Keratinocyte (primary cell): Measurements from ENCODE around the gene FAM83B. TPM values are rescaled to one million over a fixed set of nuclear protein-coding genes. Genes with fewer than 3 reads are reported as not detected.

ENCODE experiments used
- DNase-seq: peaks from one replicate; pipeline ENCODE4 v3.0.0-alpha.2; 2011; ENCODE audit warnings: low read depth, missing footprints, low spot score
- FAIRE-seq: peaks from 2 replicates; lab custom pipeline; 2011; peaks lifted over from hg19 to GRCh38; lab: Jason Lieb, UNC
- H2AFZ ChIP-seq: 2 replicates; pipeline ENCODE4 v1.6.0; 2012; ENCODE audit warnings: low read length, control low read depth, inconsistent platforms; ENCODE audit not compliant: control insufficient read depth
- H3K27ac ChIP-seq: 2 replicates; pipeline ENCODE4 v1.5.1; 2011; ENCODE audit warnings: low read length; ENCODE audit not compliant: control insufficient read depth, insufficient read depth
- H3K27me3 ChIP-seq: 3 replicates; pipeline ENCODE4 v1.6.0; 2011; ENCODE audit warnings: low read length; ENCODE audit not compliant: control insufficient read depth, insufficient read depth; ENCODE audit errors: extremely low read depth
- H3K36me3 ChIP-seq, 2 experiments: 2 replicates in 1 of 2; 3 replicates in 1 of 2; pipeline ENCODE4 v1.5.1; 2011; ENCODE audit warnings: low read length in 2 of 2, mild to moderate bottlenecking in 1 of 2; ENCODE audit not compliant: control insufficient read depth in 2 of 2, insufficient read depth in 2 of 2; ENCODE audit errors: extremely low read depth in 1 of 2
- H3K4me1 ChIP-seq: 3 replicates; pipeline ENCODE4 v1.5.1; 2011; ENCODE audit warnings: low read length; ENCODE audit not compliant: control insufficient read depth, insufficient read depth; ENCODE audit errors: extremely low read depth
- H3K4me2 ChIP-seq: 3 replicates; pipeline ENCODE4 v1.6.0; 2011; ENCODE audit warnings: low read depth, low read length; ENCODE audit not compliant: control insufficient read depth, insufficient read depth; ENCODE audit errors: extremely low read depth
- H3K4me3 ChIP-seq, 3 experiments: fragments of 200-600 bp in 1 of 3; sonication (generic) in 1 of 3; 2 replicates in 2 of 3; 3 replicates in 1 of 3; pipeline ENCODE4 v1.5.1; 2011 to 2016; ENCODE audit warnings: low read length in 3 of 3, mild to moderate bottlenecking in 3 of 3, control low read depth in 2 of 3, inconsistent platforms in 1 of 3, low read depth in 1 of 3, mixed read lengths in 1 of 3, mixed run types in 1 of 3, moderate library complexity in 1 of 3; ENCODE audit not compliant: control insufficient read depth in 2 of 3, insufficient read depth in 2 of 3; ENCODE audit errors: extremely low read depth in 1 of 3
- H3K79me2 ChIP-seq: 2 replicates; pipeline ENCODE4 v1.6.0; 2012; ENCODE audit warnings: low read length; ENCODE audit not compliant: control insufficient read depth, insufficient read depth
- H3K9ac ChIP-seq: 3 replicates; pipeline ENCODE4 v1.6.0; 2011; ENCODE audit warnings: low read length; ENCODE audit not compliant: control insufficient read depth, insufficient read depth; ENCODE audit errors: extremely low read depth
- H3K9me1 ChIP-seq: 3 replicates; pipeline ENCODE4 v1.6.0; 2011; ENCODE audit warnings: low read length; ENCODE audit not compliant: control insufficient read depth, insufficient read depth; ENCODE audit errors: extremely low read depth
- H3K9me3 ChIP-seq: 2 replicates; pipeline ENCODE4 v1.5.1; 2012; ENCODE audit warnings: low read depth, low read length; ENCODE audit not compliant: control insufficient read depth
- H4K20me1 ChIP-seq: 3 replicates; pipeline ENCODE4 v1.6.0; 2011; ENCODE audit warnings: low read length; ENCODE audit not compliant: control insufficient read depth, insufficient read depth; ENCODE audit errors: extremely low read depth
- EZH2 ChIP-seq: IDR thresholded peaks from one replicate; pipeline ENCODE4 v1.6.1; 2012; ENCODE audit warnings: inconsistent platforms, mild to moderate bottlenecking, low read length, moderate library complexity
- dilution Hi-C: fragments of 300-500 bp; cut with MboI; formaldehyde crosslinking; loops from one replicate; pipeline ENCODE4 v1.7.0; 2020; ENCODE audit warnings: low sequenced_read_pairs; ENCODE audit not compliant: extremely low pct_ligation_motif_present
- polyA plus RNA-seq, 5 experiments: library from polyadenylated mRNA; depleted of rRNA in 3 of 5; stranded (reverse) in 3 of 5; stranded (forward) in 1 of 5; unstranded in 1 of 5; fragments of >200 nt; gene quantifications; 1 replicate in 1 of 5; 2 replicates in 3 of 5; 3 replicates in 1 of 5; pipeline versions ENCODE4 v1.2.1 to v1.2.3, GENCODE V29; 2011 to 2012; ENCODE audit warnings: missing spikeins in 2 of 5, low read depth in 1 of 5, low replicate concordance in 1 of 5
- TF ChIP-seq, protein P1 (sequence below), 3 experiments: IDR thresholded peaks in 1 of 3; conservative IDR thresholded peaks in 1 of 3; optimal IDR thresholded peaks in 1 of 3; 2 replicates in 2 of 3; 3 replicates in 1 of 3; pipeline versions ENCODE3 to v1.5.1; 2011; ENCODE audit warnings: low read length in 3 of 3, mild to moderate bottlenecking in 3 of 3, moderate library complexity in 2 of 3, control low read depth in 1 of 3, inconsistent platforms in 1 of 3; ENCODE audit not compliant: insufficient read depth in 2 of 3; ENCODE audit errors: extremely low read depth in 1 of 3

Gene FAM83B
- polyA plus RNA-seq, 1 donor (not counting 4 experiments of a cell fraction or from before 2014, with no cell fraction given): 30.3 TPM

DNA sequence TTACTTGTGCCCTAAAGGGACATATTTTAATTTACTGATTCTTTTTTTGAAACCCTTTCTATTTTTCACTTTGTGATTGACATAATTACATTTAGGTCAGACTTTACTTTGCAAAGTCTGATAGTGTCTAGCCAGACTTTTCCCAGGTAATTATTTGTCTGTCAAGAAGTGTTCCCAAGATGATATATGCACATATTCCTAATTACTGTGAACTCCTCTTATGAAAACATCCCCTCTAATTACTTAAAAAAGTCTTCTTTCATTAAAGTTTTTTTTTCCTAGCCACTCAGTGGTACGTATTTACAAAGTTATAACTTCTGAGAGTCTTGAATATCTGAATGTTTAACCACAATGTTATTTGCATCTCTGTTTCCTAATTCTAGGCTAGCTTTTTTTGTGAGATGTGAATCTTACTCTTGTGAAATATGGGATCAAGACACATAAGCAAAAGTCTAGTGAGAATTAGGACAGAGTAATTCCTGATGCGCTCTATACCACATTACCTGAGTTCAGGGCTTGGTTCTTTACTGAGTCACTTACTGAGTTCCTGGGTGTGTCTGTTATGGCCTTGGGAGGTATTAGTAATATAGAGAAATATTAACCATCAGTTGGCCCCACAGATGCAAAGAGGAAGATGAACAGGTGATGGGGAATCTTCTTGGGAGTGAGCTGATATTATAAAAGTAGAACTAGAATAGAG, 27.9 kb downstream of the FAM83B start:
- Histone ChIP-seq H3K36me3 (peaks cover 4 to 21% of the 10 kb centered on the region in 2 experiments), H3K27me3 (no peaks in the 10 kb centered on the region), H3K4me2 (peak overlapping the region; percentile 76), H2AFZ (no peak overlapping the region), H3K9me1 (no peaks in the 10 kb centered on the region), H3K4me3 (peak overlapping the region in 1 of 3 experiments; percentile 26), H3K27ac (peak overlapping the region; percentile 94), H3K9me3 (no peaks in the 10 kb centered on the region), H3K9ac (peak overlapping the region; percentile 66), H4K20me1 (no peaks in the 10 kb centered on the region), H3K79me2 (peaks cover 78% of the 10 kb centered on the region), H3K4me1 (peaks cover 53% of the 10 kb centered on the region)
- TF ChIP-seq, protein P1, sequence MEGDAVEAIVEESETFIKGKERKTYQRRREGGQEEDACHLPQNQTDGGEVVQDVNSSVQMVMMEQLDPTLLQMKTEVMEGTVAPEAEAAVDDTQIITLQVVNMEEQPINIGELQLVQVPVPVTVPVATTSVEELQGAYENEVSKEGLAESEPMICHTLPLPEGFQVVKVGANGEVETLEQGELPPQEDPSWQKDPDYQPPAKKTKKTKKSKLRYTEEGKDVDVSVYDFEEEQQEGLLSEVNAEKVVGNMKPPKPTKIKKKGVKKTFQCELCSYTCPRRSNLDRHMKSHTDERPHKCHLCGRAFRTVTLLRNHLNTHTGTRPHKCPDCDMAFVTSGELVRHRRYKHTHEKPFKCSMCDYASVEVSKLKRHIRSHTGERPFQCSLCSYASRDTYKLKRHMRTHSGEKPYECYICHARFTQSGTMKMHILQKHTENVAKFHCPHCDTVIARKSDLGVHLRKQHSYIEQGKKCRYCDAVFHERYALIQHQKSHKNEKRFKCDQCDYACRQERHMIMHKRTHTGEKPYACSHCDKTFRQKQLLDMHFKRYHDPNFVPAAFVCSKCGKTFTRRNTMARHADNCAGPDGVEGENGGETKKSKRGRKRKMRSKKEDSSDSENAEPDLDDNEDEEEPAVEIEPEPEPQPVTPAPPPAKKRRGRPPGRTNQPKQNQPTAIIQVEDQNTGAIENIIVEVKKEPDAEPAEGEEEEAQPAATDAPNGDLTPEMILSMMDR (optimal IDR thresholded peaks at IDR 0.05 in 1 of 3, IDR thresholded peaks at IDR 0.05 in 1 of 3, conservative IDR thresholded peaks at IDR 0.05 in 1 of 3; ENCODE audit: extremely low read depth in 1 of 3, insufficient read depth in 2 of 3, low read length in 3 of 3): no peak
- TF ChIP-seq EZH2: no peak
- DNase-seq (peak; percentile 50), FAIRE-seq (peak; percentile 90)
- dilution Hi-C loops: no loop called here

DNA sequence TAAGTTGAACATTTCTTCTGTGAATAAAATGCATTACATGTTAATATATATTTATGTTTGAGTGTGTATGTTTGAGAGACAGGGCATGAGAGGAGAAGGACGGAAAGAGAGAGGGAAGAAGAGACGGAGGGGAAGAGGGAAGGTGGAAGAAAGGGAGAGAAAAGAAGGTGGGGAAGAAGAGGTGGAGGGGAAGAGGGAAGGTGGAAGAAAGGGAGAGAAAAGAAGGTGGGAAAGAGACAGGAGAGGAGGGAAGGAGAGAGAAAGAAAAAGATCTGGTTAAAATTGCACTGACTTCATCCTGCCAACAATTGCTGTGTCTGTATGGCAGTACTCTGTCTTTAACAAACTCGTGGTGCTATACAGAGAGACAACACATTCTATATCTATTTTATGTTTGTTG, 29.0 kb downstream of the FAM83B start:
- dilution Hi-C loops: no loop called here
- TF ChIP-seq EZH2: no peak
- TF ChIP-seq, protein P1 (optimal IDR thresholded peaks at IDR 0.05 in 1 of 3, IDR thresholded peaks at IDR 0.05 in 1 of 3, conservative IDR thresholded peaks at IDR 0.05 in 1 of 3; ENCODE audit: extremely low read depth in 1 of 3, insufficient read depth in 2 of 3, low read length in 3 of 3): no peak
- Histone ChIP-seq H3K27ac (peak overlapping the region; percentile 62), H3K4me3 (no peak overlapping the region), H3K9ac (no peak overlapping the region), H3K4me2 (no peak overlapping the region), H3K36me3 (peaks cover 2 to 16% of the 10 kb centered on the region in 2 experiments), H3K79me2 (peaks cover 77% of the 10 kb centered on the region), H3K4me1 (peaks cover 57% of the 10 kb centered on the region), H3K27me3 (no peaks in the 10 kb centered on the region), H3K9me3 (no peaks in the 10 kb centered on the region), H4K20me1 (no peaks in the 10 kb centered on the region), H3K9me1 (no peaks in the 10 kb centered on the region), H2AFZ (no peak overlapping the region)
- DNase-seq (no peak), FAIRE-seq (peak; percentile 60)
